Inferior parietal cortex (tissue), 1 donor: Measurements from ENCODE around the gene ALG11.
"Not testable (repeated sequence)": the region's sequence is repeated elsewhere in the genome, so short reads cannot be mapped to it uniquely, and the experiment has no call there.

Source experiments
- DNase-seq: peaks from one replicate; pipeline ENCODE4 v3.0.0-alpha.2; 2016; ENCODE audit errors: extremely low spot score

Gene ALG11

DNA sequence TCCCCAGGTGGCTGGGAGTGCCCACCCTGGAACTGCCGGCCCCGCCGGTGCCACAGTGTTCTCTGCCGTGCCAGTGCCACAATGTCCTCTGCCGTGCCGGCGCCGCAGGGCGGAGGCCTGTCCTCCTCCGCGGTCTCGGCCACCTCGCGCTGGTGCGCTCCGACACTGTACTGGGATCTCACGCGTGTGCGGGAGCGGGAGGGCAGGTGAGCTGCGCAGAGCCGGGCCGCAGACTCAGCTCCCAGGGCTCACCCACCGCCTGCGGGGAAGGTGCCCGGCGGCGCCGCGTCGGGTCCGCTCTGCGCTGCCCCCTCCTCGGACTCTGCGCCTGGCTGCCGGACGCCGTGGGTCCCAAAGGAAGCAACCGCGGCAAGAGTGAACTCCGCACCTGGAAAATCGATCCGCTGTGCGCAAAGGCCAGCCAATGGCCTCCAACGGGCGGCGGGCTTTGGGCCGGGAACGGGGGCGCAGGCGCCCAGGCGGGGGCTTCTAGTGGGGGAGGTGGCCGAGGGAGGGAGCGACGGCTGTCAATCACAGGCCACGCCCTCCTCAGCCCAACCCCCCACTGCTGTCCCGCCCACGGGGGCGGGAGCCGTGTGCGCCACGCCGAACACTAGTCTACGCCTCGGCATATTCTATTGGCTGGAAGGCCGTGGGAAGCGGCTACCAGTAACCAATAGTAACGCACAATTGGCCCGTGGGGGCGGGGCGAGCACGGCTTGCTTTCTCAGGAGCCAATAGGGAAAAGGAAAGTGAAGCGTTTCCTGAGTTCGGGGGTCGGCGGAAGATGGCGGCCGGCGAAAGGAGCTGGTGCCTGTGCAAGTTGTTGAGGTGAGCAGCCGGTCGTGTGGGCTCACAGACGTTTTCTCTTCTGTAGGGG is at the start of gene ALG11:
ALG11 (plus strand) TSS at position 767 of the 880 bp plus-strand sequence; CDS start at position 788, 21 bp downstream.
- peak; percentile 99 for DNase-seq

DNA sequence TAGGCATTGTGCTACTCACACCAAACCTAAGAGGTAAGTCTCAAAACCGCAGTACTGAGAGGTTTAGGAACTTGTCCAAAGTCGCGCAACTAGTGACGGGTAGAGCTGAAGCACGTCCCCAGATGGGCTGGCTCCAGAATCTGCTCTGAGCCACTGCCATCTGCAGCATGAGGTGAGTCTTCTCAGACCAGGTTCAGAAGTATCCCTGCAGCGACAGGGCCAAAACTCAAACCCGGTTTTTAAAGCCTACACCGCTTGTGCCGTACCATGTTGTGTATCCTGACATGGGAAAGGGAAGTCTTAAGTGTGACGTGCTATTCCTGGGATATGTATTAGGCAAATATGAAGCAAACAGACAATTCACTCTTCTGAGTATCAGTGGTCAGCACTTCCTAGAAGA is 46.0 kb upstream of the ALG11 start:
- no peak for DNase-seq

GRCh38 chr13:51967482-51968446 is 44.4 kb upstream of the ALG11 start:
- no peak for DNase-seq

DNA sequence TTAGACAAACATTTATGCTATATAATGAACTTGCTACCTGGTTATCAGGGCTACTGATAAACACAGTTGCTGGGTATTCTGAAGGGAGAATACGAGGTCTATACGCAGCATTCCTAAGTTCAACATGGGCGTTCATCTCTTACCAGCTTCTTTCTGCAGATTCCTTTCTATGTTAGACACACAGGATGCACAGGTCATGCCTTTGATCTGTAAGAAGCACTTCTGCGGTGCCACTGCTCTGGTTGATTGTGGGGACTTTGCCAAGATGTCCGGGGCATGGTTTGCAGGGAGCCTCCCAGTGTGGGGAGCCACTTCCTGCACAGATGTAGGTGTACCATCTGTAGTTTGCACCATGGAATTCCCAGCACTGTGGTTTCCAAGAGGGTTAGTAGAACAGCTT is 41.8 kb upstream of the ALG11 start:
- no peak for DNase-seq

DNA sequence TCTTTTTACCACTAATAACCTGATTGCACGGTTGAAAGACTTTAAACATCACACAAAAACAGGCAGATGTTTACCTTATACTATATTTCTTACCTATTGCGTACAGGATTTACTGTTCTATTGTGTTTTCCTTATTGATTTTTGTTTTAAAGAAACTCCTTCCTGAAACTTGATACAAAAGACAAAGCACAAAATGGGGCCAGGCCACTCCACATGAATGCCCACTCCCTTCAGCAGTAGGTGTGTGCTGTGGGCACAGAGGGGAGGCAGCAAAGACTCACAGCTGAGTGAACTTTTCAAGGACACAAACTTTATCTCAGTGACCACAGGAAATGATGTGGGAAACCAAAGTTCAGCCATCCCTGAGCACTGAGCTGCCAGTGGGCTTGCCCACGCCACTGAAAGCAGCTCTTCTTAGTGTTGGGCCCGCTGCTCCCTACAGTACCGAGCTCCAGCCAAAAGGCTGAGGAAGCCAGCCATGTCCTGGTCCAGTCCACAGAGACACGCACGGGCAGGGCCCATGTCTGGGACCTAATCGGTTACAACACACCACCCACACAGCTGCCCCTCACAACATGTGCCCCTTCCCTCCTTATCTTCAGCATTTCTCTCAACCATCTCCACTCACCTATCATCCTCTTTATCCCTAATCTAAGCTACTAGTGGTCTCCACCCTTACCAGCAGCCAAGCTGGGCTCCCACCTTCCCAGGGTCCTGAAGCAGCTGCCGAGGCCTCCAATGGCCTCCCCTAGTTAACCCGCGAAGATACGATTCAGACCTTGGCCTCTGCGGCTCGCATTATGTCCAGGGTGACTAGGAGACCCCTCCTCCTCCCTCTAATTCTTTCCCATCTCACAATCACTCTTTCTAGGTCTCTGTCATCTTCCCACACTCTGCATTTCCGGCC is 40.4 kb upstream of the ALG11 start:
- DNase-seq: no peak

DNA sequence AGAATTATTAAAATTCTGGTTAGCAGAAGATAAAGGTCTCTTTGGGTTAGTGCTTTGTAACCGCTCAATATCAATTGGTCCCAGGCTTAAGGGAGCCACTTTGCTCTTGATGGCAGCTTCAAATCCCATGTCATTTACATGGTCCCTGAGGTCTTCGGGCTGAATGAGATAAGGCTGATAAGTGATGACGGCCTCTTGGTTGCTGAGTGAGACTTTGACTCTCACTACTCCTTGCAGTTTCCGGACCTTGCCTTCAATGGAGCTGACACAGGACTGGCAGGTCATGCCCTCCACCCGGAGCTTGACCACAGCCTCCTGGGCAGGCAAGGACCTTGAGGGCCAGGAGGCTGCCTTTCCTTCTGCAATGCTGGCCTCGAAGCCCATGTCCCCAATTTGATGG is 37.7 kb upstream of the ALG11 start:
- no peak for DNase-seq

DNA sequence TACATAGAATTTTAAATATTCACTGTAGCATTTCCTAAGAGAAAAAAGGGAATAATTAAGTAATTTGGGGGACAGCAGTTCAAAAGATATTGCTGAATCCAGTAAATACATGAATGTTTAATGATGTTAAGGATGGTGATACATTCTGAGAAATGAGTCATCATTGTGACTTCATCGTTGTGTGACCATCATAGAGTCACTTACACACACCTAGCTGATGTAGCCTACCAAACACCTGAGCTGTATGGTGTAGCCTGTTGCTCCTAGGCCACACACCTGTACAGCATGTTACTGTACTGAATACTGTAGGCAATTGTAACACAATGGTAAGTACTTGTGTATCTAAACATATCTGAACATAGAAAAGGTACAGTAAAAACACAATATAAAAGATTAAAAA is 35.8 kb upstream of the ALG11 start:
- no peak for DNase-seq

DNA sequence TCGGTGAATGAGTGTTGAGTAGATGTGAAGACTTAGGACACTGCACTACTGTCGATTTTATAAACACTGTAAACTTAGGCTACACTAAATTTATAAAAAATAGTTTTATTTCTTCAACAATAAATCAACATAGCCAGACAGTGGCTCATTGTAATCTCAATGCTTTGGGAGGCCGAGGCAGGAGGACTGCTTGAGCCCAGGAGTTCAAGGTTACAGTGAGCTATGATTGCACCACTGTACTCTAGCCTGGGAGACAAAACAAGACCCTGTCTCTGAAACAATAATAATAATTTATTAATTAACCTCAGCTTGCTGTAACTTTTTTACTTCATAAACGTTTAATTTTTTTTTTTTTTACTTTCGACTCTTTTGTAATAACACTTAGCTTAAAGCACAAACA is 35.3 kb upstream of the ALG11 start:
- DNase-seq: no peak

DNA sequence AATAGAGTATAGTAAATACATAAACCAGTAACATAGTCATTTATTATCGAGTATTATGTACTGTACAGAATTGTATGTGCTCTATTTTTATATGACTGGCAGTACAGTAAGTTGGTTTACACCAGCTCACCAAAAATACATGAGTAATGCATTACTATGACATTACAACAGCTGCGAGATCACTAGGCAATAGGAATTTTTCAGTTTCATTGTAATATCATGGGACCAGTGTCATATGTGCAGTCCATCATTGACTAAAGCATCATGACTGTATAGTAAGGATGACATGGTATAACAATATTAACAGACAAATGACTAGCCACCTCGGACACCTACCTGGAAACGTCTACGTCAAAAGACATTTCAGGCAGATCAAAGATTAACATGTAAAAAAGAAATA is 34.6 kb upstream of the ALG11 start:
- no peak for DNase-seq

- no peak for DNase-seq
Measured at GRCh38 chr13:51978796-51979556, 33.2 kb upstream of the ALG11 start.

GRCh38 chr13:51980908-51981307 is 31.3 kb upstream of the ALG11 start:
- no peak for DNase-seq

- DNase-seq: no peak
Measured at GRCh38 chr13:51981355-51981754, 30.8 kb upstream of the ALG11 start.

DNA sequence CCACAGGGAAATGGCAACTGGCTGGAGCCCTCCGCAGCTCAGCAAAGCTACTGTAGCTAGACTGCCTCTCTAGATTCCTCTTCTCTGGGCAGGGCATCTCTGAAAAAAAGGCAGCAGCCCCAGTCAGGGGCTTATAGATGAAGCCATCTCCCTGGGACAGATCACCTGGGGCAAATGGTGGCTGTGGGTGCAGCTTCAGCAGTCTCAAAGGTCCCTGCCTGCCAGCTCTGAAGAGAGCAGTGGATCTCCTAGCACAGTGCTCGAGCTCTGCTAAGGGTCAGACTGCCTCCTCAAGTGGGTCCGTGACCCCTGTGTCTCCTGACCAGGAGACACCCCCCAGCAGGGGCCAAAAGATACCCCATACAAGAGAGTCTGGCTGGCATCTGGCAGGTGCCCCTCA is 28.9 kb upstream of the ALG11 start:
- DNase-seq: not testable (repeated sequence)

- not testable (repeated sequence) for DNase-seq
Measured at GRCh38 chr13:51984904-51985303, 27.3 kb upstream of the ALG11 start.

DNA sequence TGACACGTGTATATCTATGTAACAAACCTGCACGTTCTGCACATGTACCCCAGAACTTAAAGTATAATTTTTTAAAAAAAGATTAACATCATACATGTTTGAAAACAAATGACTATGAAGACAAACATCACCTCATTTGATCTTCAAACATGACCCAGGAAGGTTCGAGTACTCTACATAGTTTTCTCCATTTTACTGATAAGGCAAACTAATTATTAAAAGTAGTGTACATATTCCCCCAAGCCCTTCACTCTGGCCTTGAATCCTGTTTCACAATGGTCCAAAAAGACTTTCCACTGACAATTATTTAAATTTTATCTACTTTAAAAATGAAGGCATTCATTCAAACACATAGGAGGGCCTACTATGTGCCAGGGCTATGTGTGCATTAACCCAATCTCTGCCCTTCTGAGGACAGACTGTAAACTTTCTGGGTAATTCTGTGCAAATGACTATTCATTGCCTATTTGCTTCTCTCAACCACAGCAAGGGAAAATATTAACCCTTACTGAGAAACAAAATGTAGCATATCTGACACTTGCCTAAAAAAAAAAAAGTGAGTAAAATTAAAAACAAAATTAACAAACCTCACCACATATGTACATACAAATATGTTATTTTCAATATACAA is 23.1 kb upstream of the ALG11 start:
- DNase-seq: no peak

- no peak for DNase-seq
Measured at GRCh38 chr13:51993713-51994112, 18.5 kb upstream of the ALG11 start.

- peak; percentile 53 for DNase-seq
Measured at GRCh38 chr13:51995677-51996551, 16.3 kb upstream of the ALG11 start.

DNA sequence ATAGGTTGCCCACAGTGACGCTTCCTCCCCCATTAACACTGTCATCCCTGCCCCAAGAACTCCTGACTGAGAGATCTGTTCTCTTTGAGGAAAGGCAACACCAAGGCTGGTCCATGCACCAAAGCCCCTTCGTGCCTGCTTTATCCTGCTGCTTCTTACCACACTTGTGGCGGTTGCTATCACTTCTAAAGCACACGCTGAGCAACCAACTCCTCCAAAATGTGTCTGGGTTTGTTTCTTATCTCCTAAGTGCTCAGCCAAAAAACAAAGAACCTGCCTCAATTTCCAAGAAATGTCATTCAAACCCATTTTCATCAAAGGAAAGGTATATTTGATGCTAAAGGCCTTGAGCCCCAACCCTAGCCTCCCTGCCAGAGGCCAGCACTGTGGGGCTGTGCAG is 15.6 kb upstream of the ALG11 start:
- no peak for DNase-seq

DNA sequence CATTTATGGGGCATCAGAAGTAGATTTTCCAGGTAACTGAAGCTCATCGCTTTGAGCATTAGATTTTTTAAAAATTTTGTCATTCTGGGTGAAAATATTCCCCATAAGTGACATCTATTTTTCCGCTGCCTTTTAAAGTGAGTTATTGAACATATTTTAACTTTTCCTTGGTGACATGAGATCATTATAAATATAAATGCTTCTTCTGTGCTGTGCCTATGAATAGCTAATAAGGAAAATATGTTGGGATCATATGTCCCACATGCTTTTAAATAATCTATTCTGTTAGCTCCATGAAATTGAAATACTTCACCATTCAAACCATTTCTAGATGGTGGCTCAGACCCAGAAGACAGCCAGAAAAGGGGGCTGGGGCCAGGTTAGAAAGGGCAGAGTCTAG is 15.0 kb upstream of the ALG11 start:
- no peak for DNase-seq
